NCI-H1105 treated with DMSO at 0.1 percent for 48 hours (cell line): ENCODE measurements around the gene EFCAB11.

Experiments
- DNase-seq: peaks from one replicate; lab custom pipeline; 2025; lab: John Stamatoyannopoulos, UW

EFCAB11 gene

GRCh38 chr14:89866458-89866857 lies 88.1 kb downstream of the EFCAB11 start:
- no peak for DNase-seq

GRCh38 chr14:89865153-89865552 lies 89.4 kb downstream of the EFCAB11 start:
- DNase-seq = no peak

GRCh38 chr14:89862856-89863255 lies 91.7 kb downstream of the EFCAB11 start:
- no peak for DNase-seq

- no peak for DNase-seq
These were observed 92.9 kb downstream of the EFCAB11 start for GRCh38 chr14:89861630-89862029.

- no peak for DNase-seq
These were observed 96.4 kb downstream of the EFCAB11 start for GRCh38 chr14:89858089-89858488.

GRCh38 chr14:89856871-89857345 lies 97.6 kb downstream of the EFCAB11 start:
- DNase-seq = no peak

- DNase-seq = no peak
These were observed 98.4 kb downstream of the EFCAB11 start for GRCh38 chr14:89855961-89856656.

GRCh38 chr14:89853936-89854693 lies 100.4 kb downstream of the EFCAB11 start:
- no peak for DNase-seq

GRCh38 chr14:89851106-89851505 lies 103.4 kb downstream of the EFCAB11 start:
- peak; percentile 93 for DNase-seq

GRCh38 chr14:89849931-89850330 lies 104.6 kb downstream of the EFCAB11 start:
- no peak for DNase-seq

- DNase-seq = no peak
These were observed 106.4 kb downstream of the EFCAB11 start for GRCh38 chr14:89848165-89848564.

GRCh38 chr14:89845346-89845745 lies 109.2 kb downstream of the EFCAB11 start:
- no peak for DNase-seq

GRCh38 chr14:89844508-89844907 lies 110.0 kb downstream of the EFCAB11 start:
- DNase-seq = no peak

- no peak for DNase-seq
These were observed 111.7 kb downstream of the EFCAB11 start for GRCh38 chr14:89842837-89843236.

GRCh38 chr14:89841851-89842250 lies 112.7 kb downstream of the EFCAB11 start:
- no peak for DNase-seq

GRCh38 chr14:89836830-89837469 lies 117.6 kb downstream of the EFCAB11 start:
- no peak for DNase-seq

GRCh38 chr14:89833661-89834060 lies 120.9 kb downstream of the EFCAB11 start:
- DNase-seq = no peak

GRCh38 chr14:89833120-89833532 lies 121.4 kb downstream of the EFCAB11 start:
- DNase-seq = no peak

- no peak for DNase-seq
These were observed 125.9 kb downstream of the EFCAB11 start for GRCh38 chr14:89828471-89829165.

GRCh38 chr14:89827265-89827664 lies 127.3 kb downstream of the EFCAB11 start:
- no peak for DNase-seq

- DNase-seq = no peak
These were observed 127.9 kb downstream of the EFCAB11 start for GRCh38 chr14:89826596-89826995.

- no peak for DNase-seq
These were observed 130.8 kb downstream of the EFCAB11 start for GRCh38 chr14:89823743-89824142.
